HG03060 (cell line): Measurements from ENCODE around the gene CHCHD3.

Experiments
- ATAC-seq: cut with Tn5 transposase; IDR thresholded peaks from one replicate; pipeline ENCODE4 v1.9.1; 2021; ENCODE audit warnings: low read depth, moderate number of reproducible peaks; ENCODE audit not compliant: unreplicated experiment

CHCHD3 gene

DNA sequence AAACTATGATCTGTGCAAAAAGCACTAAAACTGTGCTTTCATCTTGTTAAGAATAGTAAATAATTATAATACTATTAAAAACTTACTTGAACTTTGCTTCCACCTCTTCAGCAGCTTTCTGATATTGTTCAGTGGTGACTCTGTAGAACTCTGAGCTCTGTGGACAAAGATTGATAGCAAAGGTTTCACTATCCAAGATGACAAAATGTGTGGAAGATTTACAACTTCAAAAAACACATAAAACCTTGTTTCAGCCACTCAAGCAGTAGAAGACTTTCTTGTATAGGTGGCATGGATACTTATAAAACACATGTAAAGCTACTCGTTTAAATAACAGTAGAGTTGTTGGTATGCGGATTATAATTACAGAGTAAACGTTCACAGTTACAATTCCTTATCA, 243.6 kb downstream of the CHCHD3 start:
- no peak for ATAC-seq

DNA sequence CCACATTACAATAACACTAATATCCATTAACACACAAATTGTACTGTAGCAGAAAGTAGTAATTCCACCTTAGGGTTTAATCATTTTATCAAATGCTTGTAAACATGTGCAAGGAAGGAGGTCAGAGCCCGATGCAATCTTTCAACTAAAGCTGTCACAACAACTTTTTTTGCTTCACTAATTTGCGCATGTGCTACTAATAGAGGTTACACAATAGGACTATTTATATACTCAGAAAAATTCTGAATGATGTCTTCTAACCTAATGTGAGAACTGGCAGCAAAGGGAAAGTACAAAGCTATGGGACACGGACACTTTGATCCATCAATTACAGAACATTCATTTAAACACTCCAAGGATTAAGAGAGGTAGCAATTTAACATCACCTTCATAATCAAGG, 244.4 kb downstream of the CHCHD3 start:
- ATAC-seq, result no peak

DNA sequence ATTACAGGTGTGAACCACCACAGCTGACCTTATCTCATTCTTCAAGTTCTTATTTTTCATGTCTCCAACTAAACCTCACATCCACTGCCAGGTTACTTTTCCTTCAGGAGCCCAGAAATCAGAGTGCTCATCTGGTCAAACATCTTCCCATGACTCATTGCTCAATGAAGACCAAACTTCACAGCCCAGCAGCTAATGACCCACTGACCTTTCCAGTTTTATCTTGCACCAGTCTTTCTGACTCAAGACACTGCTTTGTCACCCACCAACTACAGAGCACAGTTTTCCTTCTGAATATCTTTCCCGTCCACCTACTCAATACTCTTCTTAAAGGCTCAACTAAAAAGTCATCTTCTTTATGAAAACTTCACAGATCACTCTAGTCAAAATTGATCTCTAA, 245.1 kb downstream of the CHCHD3 start:
- ATAC-seq, result no peak

DNA sequence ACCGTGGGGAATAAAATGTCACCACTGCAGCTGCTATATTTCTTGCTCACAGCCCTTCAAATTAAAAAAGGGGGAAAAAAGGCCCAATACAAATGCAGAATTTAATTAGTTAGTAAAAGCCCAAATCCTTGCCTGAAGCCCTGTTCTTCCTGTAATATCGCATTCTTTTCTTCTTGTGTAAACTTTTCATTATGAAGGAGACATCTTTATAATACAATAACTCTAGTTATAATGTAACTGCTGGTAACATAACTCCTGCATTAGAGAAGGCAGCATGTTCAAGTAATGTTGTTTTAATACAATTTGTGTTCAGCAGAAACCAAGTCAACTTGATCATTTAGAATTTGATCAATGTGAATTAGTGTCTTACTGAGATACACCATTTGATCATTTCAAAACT, 250.9 kb downstream of the CHCHD3 start:
- no peak for ATAC-seq

DNA sequence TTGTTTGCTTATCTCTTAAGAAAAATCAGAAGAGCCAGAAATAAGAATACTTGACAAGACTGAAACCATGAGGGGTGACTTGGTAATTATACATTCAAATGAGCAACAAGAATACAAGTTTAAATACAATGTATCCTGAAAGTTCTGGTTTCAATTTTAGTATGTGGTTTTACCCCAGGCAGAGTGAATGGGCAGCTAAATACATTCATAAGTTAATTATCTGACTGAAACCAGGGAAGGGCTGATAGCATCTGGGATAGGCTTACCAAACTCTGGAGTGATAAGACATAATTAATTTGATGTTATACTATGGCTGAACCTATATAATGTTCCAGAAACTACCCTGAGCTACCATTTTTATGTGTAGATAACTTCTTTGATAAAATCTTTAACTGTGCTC, 253.4 kb downstream of the CHCHD3 start:
- ATAC-seq, result no peak

DNA sequence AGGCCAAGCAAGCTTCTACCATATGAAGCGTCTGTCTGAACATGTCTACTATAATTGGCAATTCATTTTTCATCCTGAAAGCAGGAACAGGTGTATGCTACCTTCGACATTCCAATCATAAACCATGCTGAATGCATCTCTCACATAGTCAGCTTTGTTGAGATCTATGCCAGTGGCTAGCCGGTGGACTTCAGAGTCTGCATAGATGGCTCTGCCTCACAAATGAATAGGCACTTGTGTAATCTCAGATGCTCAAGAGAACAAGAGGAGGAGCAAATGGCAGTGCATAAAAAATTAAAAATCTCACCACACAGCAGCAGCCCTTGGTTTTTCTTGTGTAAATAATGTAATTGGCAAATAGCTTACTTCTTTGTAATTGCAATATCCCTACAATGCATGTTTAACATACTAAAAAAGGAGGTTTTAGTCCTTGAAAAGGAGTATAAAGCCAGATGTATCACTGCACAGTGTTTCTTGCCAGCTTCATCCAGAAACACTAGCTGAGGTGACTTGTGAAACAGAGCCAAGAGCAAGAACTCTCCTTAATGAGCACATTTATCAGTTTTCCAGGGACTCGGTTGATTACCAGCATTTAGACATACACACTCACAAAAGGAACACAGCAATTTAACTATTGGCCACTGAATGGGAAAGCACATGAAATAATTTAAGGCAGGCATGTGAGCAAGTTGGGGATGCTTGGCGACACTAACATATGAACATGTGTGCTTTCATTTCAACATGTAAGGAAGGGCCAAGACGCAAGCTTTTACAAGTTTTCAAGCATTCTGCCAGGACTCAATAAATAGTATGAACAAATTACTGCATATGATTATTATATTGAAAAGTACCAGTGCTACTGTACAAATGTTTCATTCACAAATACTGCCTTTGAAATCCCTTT, 255.7 kb downstream of the CHCHD3 start:
- ATAC-seq, result no peak

DNA sequence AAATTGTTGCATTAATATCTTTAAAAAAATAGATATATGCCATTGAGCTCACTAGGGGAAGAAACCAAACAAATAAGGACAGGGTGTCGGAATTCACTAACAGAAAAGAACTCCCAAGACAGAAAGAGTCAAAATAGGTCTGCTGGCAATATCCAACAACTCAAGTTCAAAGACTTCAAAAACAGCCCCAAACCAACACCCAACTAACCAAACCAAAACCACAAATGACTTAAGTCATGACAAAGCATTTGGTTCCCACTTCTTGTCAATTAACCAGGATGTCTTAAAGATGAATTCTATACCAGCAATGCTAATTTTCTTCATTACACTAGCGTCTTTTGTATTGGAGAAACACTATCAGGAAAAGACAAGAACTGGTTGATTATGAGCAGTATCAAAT, 256.7 kb downstream of the CHCHD3 start:
- no peak for ATAC-seq

DNA sequence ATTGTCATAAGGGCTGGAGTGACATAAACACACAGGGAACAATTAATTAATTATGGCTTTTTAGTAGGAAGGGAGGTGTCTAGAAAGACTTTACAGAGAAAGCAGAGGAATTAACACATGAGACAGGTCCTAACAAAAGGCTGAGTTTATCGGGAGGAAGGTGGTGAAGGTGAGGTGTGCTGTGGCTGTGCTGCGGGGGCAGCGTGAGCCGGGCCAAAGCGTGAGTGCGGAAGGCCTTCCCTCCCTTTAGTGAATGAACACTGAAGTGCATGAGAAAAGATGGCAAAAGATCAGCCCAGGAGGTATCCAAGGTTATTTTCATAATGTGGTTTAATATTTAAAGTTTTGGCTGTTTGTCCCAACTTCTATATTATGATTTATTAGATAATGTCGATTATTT, 262.2 kb downstream of the CHCHD3 start:
- no peak for ATAC-seq

DNA sequence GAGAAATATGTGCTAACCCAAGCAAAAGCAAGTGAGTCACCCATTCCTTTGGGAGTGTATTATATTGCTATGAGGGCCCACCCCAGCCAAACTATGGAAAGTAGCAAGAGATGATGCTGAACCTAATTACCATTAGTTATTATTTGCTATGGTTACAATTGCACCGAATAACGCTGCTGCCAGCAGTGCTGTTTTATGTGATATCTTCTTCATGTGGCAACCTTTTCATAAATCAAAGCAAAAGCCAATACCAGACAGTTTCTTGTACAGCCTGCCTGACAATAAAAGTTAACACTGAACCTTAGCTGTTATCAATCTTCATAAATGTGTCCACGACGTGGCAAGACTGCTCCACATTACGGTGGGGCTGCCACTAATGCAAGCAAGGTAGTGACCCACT, 263.9 kb downstream of the CHCHD3 start:
- no peak for ATAC-seq

DNA sequence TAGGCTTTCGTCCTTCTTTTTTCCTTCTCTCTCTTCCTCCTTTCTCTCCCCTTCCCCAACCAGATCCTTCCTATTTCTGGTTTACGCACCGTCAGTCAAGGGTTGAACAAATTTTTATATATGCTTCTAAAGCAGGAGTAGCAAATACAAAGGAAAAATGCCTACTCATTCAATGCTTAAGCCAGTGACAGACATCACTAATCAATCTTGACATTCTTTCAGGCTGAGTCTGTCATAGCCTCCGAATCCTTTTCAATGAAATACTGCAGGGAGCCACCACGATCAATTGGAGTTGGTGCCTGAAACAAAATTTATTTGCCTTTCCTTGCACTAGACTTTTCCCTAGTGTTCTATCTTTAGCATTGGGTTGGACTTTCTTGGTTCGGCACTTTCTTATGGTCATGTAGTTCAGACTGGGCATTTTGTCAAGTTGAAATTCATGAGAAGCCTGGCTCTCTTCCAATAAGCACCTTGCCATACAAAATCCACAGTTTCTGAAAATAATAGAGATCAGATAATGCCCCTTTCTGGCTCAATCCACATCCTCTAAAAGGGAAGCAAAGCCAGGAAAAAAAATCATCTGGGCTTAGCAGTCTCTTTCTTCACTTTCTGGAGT, 266.1 kb downstream of the CHCHD3 start:
- ATAC-seq, result no peak

DNA sequence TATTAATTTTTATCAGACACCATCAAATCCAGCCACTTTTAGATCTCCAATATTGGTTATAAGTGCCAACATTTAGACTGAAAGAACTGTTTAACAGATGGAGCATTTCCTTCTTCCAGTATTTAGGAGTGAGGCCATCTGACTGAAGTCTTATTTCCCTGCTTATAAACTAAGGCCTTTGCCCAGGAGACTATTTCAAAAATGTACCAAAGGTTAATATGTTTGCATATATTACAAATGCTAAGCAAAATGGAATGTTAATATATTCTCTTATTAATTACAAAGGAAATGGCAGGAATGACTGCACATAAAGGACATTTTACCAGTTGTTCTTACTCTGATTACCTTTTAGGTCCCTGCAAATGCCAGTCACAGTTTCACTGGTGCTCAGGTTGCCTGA, 266.8 kb downstream of the CHCHD3 start:
- no peak for ATAC-seq

DNA sequence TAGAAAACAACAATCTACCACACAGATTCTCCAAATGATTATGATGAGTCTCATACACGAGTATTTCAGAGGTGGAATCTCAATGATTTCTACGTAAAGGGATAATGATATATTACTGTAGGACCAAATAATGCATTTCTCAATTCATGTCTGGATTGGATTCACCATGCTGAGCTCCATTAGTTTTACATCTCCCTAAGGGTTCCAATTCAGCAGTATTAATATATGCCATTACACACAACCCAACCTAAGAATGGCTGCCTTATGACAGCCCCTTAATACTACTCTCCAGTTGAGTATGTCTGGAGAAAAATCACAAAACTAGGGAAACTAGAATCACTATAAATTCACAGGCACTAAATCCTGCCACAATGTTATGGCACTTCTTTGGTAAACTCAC, 271.3 kb downstream of the CHCHD3 start:
- no peak for ATAC-seq

DNA sequence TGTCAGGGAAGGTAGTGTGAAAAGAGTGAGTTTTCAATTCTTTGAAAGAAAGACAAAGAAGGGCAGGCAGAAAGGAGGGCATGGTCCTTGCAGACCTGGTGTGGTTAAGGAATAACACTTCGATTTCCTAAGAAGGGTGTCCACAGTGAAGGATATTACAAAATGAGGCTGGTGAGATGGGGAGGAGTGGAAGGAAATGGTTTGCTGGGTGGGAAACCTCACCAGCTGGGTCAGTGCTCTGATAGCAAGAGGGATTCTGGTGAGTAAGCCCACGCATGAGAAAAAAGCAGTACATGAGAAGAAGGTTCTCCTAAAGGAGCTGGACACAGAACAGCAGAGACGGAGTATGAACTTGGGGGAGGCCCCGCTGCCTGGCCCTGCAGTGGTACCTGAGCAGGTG, 275.1 kb downstream of the CHCHD3 start:
- no peak for ATAC-seq

DNA sequence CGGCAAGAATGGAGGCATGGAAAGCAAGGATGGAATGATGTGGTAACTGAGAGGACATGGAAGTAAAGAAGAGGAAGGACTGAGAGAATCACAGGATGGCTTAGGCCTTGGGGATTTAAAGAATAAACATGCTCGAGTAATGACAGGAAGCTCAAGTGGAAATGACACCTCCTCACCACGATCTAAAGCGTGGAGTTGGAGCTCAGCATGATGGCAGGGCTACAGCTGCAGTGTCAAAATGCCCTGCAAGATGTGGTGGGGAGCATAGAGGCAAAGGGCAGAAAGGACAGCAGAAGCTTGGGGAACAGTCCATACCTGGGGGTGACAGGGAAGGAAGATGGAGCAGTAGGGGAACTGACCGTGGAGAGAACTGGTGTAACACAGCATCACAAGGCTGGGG, 276.1 kb downstream of the CHCHD3 start:
- ATAC-seq, result no peak

DNA sequence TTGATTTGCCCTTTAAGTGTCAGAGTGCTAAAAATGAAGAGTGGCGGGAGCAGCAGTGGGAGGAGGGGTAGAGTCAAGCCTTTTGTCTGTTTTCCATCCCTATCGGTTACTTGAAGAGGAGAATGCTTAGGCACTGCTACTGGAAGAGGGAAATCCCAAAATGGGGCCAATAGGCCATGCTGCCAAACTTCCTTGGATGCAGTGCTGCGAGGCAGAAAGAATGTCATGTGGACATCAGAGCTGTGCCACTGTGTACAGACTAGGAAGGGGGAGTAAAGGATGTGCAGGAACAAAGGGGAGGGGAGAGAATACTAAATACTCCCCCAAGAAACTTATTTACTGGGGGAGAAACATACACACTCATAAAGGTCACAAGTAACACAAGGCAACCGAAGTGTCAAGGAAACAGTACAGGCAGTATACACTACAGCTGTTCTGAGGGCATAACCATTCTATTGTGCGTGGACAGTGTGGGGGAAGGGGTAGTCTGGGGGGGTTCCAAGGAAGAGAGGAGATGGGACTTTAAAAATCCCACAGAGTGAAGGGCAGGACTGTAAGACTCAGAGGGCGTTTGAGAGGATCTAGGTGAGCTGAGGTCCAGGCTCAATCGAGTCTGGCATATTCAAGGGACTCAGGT, 276.9 kb downstream of the CHCHD3 start:
- ATAC-seq, result no peak

DNA sequence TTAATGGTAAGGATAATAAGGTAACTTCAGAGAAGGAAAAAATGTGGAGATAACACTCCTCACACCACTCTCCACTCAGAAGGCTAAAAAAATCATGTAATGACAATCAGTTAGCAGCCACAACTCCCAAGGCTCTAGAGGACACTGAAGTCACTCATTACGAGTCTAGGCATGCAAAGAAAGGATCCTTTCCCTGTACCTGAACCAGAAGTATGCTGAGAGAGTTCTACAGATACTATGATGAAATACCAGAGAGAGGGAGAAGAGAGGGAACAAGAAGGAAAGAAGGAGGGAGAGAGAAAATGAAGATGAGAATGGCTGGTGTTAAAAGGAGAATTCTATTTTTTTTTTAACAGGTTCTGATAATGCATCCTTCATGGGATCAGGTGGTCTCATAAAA, 281.4 kb downstream of the CHCHD3 start:
- no peak for ATAC-seq

DNA sequence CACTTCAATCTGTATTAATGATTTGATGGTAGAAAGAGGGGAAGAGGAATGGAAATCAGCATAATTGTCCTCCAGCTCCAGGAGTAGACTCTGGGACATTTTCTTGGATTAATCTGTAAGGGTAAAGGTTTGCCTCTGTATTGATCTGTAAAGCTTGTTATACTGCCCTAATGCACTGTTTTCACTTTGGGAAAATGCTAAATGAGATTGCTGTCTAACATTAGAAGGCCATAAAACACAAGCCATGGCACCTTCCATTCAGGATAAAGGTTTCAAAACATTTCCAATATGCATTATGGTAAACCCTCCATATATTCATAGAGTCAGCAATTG, 282.8 kb downstream of the CHCHD3 start:
- no peak for ATAC-seq

DNA sequence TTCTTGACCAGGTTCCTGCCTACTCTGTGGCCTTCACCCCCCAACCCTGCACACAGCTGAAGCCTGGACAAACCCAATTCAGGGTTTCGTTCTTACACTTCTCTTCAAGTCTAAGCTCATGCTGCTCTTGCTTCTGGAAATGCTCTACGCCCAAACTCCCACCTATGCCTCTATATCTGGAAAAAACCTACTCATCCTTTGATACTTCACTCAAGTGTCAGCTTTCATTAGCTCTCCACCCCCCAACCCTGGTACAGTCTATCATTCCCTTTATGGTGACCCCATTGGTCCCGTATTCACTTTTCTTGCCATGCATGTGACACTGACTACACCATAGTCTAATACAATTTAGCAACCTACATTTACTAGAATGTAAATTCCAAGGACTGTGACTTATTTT, 284.7 kb downstream of the CHCHD3 start:
- no peak for ATAC-seq

DNA sequence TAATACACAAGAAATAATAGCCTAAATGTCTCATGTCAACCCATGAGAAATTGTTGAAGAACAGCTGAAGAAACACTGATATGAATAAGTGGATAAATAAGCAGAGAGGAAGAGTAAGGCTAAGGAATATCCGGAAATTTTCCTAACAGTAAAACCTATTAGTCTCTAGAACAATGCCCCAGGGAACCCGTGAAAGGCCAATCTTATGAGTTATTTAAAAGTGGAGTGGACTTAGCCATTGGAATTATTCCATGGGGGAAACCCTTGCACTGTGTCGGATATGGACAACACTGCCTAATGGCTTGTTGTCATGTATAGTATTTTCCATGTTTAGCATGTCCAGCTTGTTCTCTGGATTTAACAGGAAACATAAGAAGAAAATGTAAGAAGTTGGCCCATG, 288.4 kb downstream of the CHCHD3 start:
- ATAC-seq, result no peak

DNA sequence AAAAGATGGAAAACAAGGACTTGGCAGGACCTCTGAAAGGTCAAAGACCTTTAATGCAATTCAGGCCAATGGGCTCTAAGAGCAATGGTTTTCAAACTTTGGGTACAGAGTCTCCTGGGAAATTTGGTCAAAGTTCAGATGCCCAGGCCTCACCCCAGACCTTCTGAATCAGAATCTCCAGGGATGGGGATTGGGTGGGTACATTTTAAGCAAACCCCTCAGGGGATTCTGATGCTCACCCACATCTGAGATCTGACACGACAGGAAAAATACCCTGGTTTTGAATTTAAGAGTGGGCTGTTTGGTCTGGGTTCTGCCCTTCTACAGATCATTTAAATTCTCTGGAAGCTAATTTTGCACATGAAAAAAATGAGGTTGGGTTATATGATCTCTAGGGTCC, 290.9 kb downstream of the CHCHD3 start:
- ATAC-seq, result no peak

DNA sequence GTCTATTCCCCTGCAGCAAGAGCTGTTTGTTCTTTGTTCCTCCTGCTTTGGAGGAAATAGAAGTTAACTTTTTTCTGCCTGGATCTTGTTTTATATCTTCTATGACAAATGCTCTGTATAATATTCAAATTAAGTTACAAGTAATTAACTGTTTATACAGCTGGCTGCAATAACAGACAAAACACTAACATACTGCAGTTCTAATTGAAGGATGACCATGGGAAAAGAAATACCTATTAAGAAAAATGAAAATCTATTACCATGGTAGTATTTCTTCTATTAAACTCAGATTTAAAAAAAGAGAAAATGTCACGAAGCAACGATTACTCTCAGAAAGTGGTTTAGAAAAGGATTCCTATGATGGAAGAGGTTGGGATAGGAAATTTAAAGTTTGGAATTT, 291.8 kb downstream of the CHCHD3 start:
- ATAC-seq, result no peak

DNA sequence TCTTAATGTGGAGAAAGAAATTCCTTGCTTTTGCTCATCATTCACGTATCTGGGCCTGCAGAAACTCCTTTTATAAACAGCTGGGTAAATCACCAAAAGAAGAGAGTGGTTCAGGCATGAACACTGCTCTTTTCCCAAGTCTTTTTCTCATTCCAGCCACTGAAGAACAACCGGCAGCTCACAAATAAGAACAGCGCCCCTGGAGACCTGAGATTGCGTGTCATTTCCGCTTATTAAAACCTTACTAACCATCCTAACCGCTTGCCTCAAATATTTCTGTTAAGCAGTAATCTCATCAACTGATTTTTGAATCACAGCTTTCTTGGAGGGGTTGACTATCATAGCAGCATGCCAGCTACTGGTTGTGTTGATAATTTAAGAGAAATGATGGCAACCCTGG, 292.6 kb downstream of the CHCHD3 start:
- no peak for ATAC-seq
